Effector memory CD4-positive, alpha-beta T cell (primary cell): ENCODE measurements around the gene TEX9.

Source experiments
- DNase-seq, 3 donors: peaks; one replicate each; pipeline ENCODE4 v3.0.0-alpha.2; 2020
- H3K27ac ChIP-seq: 2 replicates; pipeline ENCODE4 v1.7.0; 2013; ENCODE audit warnings: mild to moderate bottlenecking, low read length, moderate library complexity; ENCODE audit not compliant: insufficient read depth, poor library complexity, severe bottlenecking
- H3K27me3 ChIP-seq: replicated peaks from 2 replicates; pipeline ENCODE4 v1.7.0; 2013; ENCODE audit warnings: mild to moderate bottlenecking, low read length; ENCODE audit not compliant: insufficient read depth, control insufficient read depth, poor library complexity, severe bottlenecking
- H3K36me3 ChIP-seq: 2 replicates; pipeline ENCODE4 v1.7.0; 2013; ENCODE audit warnings: mild to moderate bottlenecking, low read length, moderate library complexity; ENCODE audit not compliant: control insufficient read depth, insufficient read depth
- H3K4me1 ChIP-seq: 2 replicates; pipeline ENCODE4 v1.7.0; 2013; ENCODE audit warnings: low read length, mild to moderate bottlenecking; ENCODE audit not compliant: control insufficient read depth, insufficient read depth, poor library complexity, severe bottlenecking
- H3K4me3 ChIP-seq: 2 replicates; pipeline ENCODE4 v1.7.0; 2013; ENCODE audit warnings: low read length, low read depth, mild to moderate bottlenecking; ENCODE audit not compliant: insufficient read depth, poor library complexity, severe bottlenecking
- H3K9me3 ChIP-seq: 2 replicates; pipeline ENCODE4 v1.7.0; 2013; ENCODE audit warnings: mild to moderate bottlenecking, low read length, moderate library complexity; ENCODE audit not compliant: control insufficient read depth

TEX9 gene

GRCh38 chr15:56341201-56341600 is 24.0 kb upstream of the TEX9 start:
- H3K4me1 ChIP-seq = no peaks in the 10 kb centered on the region
- DNase-seq = no peak
- no peaks in the 10 kb centered on the region for H3K36me3 ChIP-seq
- no peak overlapping the region for H3K27ac ChIP-seq
- no peak overlapping the region for H3K4me3 ChIP-seq
- no peaks in the 10 kb centered on the region for H3K9me3 ChIP-seq
- no peaks in the 10 kb centered on the region for H3K27me3 ChIP-seq

- no peak for DNase-seq
- no peaks in the 10 kb centered on the region for H3K36me3 ChIP-seq
- no peak overlapping the region for H3K27ac ChIP-seq
- no peaks in the 10 kb centered on the region for H3K4me1 ChIP-seq
- H3K4me3 ChIP-seq = no peak overlapping the region
- H3K9me3 ChIP-seq = no peaks in the 10 kb centered on the region
- no peaks in the 10 kb centered on the region for H3K27me3 ChIP-seq
Measured at GRCh38 chr15:56342653-56343052, 22.6 kb upstream of the TEX9 start.

- no peak overlapping the region for H3K4me3 ChIP-seq
- no peak for DNase-seq
- H3K9me3 ChIP-seq = no peaks in the 10 kb centered on the region
- no peaks in the 10 kb centered on the region for H3K36me3 ChIP-seq
- no peaks in the 10 kb centered on the region for H3K4me1 ChIP-seq
- no peaks in the 10 kb centered on the region for H3K27me3 ChIP-seq
- H3K27ac ChIP-seq = no peak overlapping the region
Measured at GRCh38 chr15:56343879-56344278, 21.3 kb upstream of the TEX9 start.

- H3K36me3 ChIP-seq = no peaks in the 10 kb centered on the region
- no peak overlapping the region for H3K4me3 ChIP-seq
- H3K27me3 ChIP-seq = no peaks in the 10 kb centered on the region
- H3K27ac ChIP-seq = no peak overlapping the region
- no peaks in the 10 kb centered on the region for H3K9me3 ChIP-seq
- no peaks in the 10 kb centered on the region for H3K4me1 ChIP-seq
- no peak for DNase-seq
Measured at GRCh38 chr15:56344336-56344735, 20.9 kb upstream of the TEX9 start.

GRCh38 chr15:56346414-56346813 is 18.8 kb upstream of the TEX9 start:
- no peak for DNase-seq
- Histone ChIP-seq H3K4me3 (no peak overlapping the region), H3K36me3 (no peaks in the 10 kb centered on the region), H3K4me1 (no peaks in the 10 kb centered on the region), H3K27me3 (no peaks in the 10 kb centered on the region), H3K27ac (no peak overlapping the region), H3K9me3 (no peaks in the 10 kb centered on the region)

- Histone ChIP-seq H3K27me3 (no peaks in the 10 kb centered on the region), H3K36me3 (no peaks in the 10 kb centered on the region), H3K4me1 (no peaks in the 10 kb centered on the region), H3K9me3 (no peaks in the 10 kb centered on the region), H3K27ac (no peak overlapping the region), H3K4me3 (no peak overlapping the region)
- no peak for DNase-seq
Measured at GRCh38 chr15:56349554-56349953, 15.7 kb upstream of the TEX9 start.

- Histone ChIP-seq H3K27ac (no peak overlapping the region), H3K4me3 (no peak overlapping the region), H3K9me3 (no peaks in the 10 kb centered on the region), H3K27me3 (no peaks in the 10 kb centered on the region), H3K36me3 (no peaks in the 10 kb centered on the region), H3K4me1 (no peaks in the 10 kb centered on the region)
- DNase-seq = no peak
Measured at GRCh38 chr15:56351353-56351752, 13.9 kb upstream of the TEX9 start.

GRCh38 chr15:56351957-56352506 is 13.2 kb upstream of the TEX9 start:
- Histone ChIP-seq H3K9me3 (no peaks in the 10 kb centered on the region), H3K4me3 (no peak overlapping the region), H3K4me1 (no peaks in the 10 kb centered on the region), H3K27ac (no peak overlapping the region), H3K27me3 (no peaks in the 10 kb centered on the region), H3K36me3 (no peaks in the 10 kb centered on the region)
- DNase-seq = no peak

- no peaks in the 10 kb centered on the region for H3K27me3 ChIP-seq
- no peak overlapping the region for H3K4me3 ChIP-seq
- no peaks in the 10 kb centered on the region for H3K9me3 ChIP-seq
- H3K27ac ChIP-seq = no peak overlapping the region
- no peaks in the 10 kb centered on the region for H3K36me3 ChIP-seq
- no peaks in the 10 kb centered on the region for H3K4me1 ChIP-seq
- DNase-seq = no peak
Measured at GRCh38 chr15:56353119-56353518, 12.1 kb upstream of the TEX9 start.

GRCh38 chr15:56353740-56354139 is 11.5 kb upstream of the TEX9 start:
- Histone ChIP-seq H3K36me3 (no peaks in the 10 kb centered on the region), H3K4me1 (no peaks in the 10 kb centered on the region), H3K4me3 (no peak overlapping the region), H3K27me3 (no peaks in the 10 kb centered on the region), H3K27ac (no peak overlapping the region), H3K9me3 (no peaks in the 10 kb centered on the region)
- DNase-seq = no peak

GRCh38 chr15:56356616-56357015 is 8.6 kb upstream of the TEX9 start:
- no peaks in the 10 kb centered on the region for H3K9me3 ChIP-seq
- no peak for DNase-seq
- H3K4me1 ChIP-seq = no peaks in the 10 kb centered on the region
- no peak overlapping the region for H3K4me3 ChIP-seq
- H3K27ac ChIP-seq = no peak overlapping the region
- no peaks in the 10 kb centered on the region for H3K36me3 ChIP-seq
- H3K27me3 ChIP-seq = no peaks in the 10 kb centered on the region
